ENCODE results near the gene SHCBP1L. TPM values are rescaled to one million over a fixed set of nuclear protein-coding genes. Genes with fewer than 3 reads are reported as not detected.

SHCBP1L gene
- not detected for polyA plus RNA-seq (2013, experiment 1 of 4)
- not detected for polyA plus RNA-seq (2013, experiment 2 of 4)
- polyA plus RNA-seq (2013, experiment 3 of 4) = not detected
- not detected for polyA plus RNA-seq (2013, experiment 4 of 4)

DNA sequence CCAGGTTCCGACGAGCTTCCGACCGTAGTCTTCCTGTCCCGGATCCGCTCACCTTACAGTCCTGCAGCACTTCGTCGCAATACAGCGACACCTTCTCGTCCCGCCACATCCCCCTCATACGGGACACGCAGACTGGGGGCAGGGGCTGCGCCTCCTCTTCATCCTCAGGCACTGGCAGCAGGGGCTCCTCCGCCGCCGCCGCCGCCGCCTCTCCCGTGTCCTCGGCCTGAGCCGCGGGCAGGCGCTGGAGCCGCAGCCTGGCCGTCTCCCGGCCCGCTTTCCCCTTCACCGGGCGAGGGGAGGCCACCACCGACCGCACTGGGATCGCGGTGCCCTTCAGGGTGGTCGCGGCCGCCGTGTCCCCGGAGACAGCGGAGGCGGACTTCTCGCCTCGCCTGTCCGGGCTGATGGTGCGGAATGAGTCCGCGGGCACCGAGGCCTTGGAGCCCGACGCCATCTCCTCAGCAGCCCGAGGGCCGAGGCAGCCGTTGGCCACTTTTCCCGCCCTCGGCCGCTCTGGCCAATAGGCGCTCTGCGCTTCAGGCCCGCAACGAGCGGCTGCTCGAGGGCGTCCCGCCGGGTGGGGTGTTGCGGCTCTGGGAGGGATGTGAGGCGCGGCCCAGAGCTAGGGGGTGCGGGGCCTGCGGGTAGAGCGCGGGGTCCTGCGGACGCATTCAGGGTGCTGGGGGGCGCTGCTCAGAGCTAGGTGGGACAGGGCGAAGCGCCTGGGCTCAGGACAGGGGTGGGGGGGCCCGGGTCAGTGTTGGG lies at the start of gene SHCBP1L:
SHCBP1L (minus strand) TSS at position 490 of the 768 bp plus-strand sequence; CDS start at position 457, 33 bp downstream.
- H3K4me1 ChIP-seq (ENCODE audit: control insufficient read depth, insufficient read depth, low read length) = no peaks in the 10 kb centered on the region
- no peak within 1 kb of the TSS for H3K27ac ChIP-seq (ENCODE audit: insufficient read depth, low read depth, low read length, poor library complexity, severe bottlenecking)
- WGBS, 2 experiments = 96 to 97% methylated on average over 79 of the region's 79 CpGs
- no peaks in the 10 kb centered on the region for H3K9me3 ChIP-seq (ENCODE audit: control insufficient read depth, low read length)
- no peaks in the 10 kb centered on the region for H3K27me3 ChIP-seq (ENCODE audit: control insufficient read depth, insufficient read depth, low read length, poor library complexity, severe bottlenecking)
- no peaks in the 10 kb centered on the region for H3K36me3 ChIP-seq (ENCODE audit: control insufficient read depth, insufficient read depth, low read length)
- H3K4me3 ChIP-seq (ENCODE audit: insufficient read depth, low read depth, low read length) = no peak within 1 kb of the TSS

- no peaks in the 10 kb centered on the region for H3K4me1 ChIP-seq (ENCODE audit: control insufficient read depth, insufficient read depth, low read length)
- H3K36me3 ChIP-seq (ENCODE audit: control insufficient read depth, insufficient read depth, low read length) = no peaks in the 10 kb centered on the region
- H3K4me3 ChIP-seq (ENCODE audit: insufficient read depth, low read depth, low read length) = no peak overlapping the region
- no peaks in the 10 kb centered on the region for H3K9me3 ChIP-seq (ENCODE audit: control insufficient read depth, low read length)
- H3K27me3 ChIP-seq (ENCODE audit: control insufficient read depth, insufficient read depth, low read length, poor library complexity, severe bottlenecking) = no peaks in the 10 kb centered on the region
- no peak overlapping the region for H3K27ac ChIP-seq (ENCODE audit: insufficient read depth, low read depth, low read length, poor library complexity, severe bottlenecking)
Observed at GRCh38 chr1:183002267-183002666, 49.3 kb upstream of the SHCBP1L start.

- Histone ChIP-seq H3K4me3 (ENCODE audit: insufficient read depth, low read depth, low read length) (no peak overlapping the region), H3K36me3 (ENCODE audit: control insufficient read depth, insufficient read depth, low read length) (no peaks in the 10 kb centered on the region), H3K27me3 (ENCODE audit: control insufficient read depth, insufficient read depth, low read length, poor library complexity, severe bottlenecking) (no peaks in the 10 kb centered on the region), H3K4me1 (ENCODE audit: control insufficient read depth, insufficient read depth, low read length) (no peaks in the 10 kb centered on the region), H3K27ac (ENCODE audit: insufficient read depth, low read depth, low read length, poor library complexity, severe bottlenecking) (no peak overlapping the region), H3K9me3 (ENCODE audit: control insufficient read depth, low read length) (no peaks in the 10 kb centered on the region)
- WGBS, 2 experiments = 94 to 95% methylated on average over 3 to 4 of the region's 4 CpGs
Observed at GRCh38 chr1:183000167-183000962, 47.4 kb upstream of the SHCBP1L start.

GRCh38 chr1:182998482-182998881 lies 45.5 kb upstream of the SHCBP1L start:
- no peak overlapping the region for H3K4me3 ChIP-seq (ENCODE audit: insufficient read depth, low read depth, low read length)
- no peaks in the 10 kb centered on the region for H3K4me1 ChIP-seq (ENCODE audit: control insufficient read depth, insufficient read depth, low read length)
- H3K27me3 ChIP-seq (ENCODE audit: control insufficient read depth, insufficient read depth, low read length, poor library complexity, severe bottlenecking) = no peaks in the 10 kb centered on the region
- H3K27ac ChIP-seq (ENCODE audit: insufficient read depth, low read depth, low read length, poor library complexity, severe bottlenecking) = no peak overlapping the region
- no peaks in the 10 kb centered on the region for H3K9me3 ChIP-seq (ENCODE audit: control insufficient read depth, low read length)
- H3K36me3 ChIP-seq (ENCODE audit: control insufficient read depth, insufficient read depth, low read length) = no peaks in the 10 kb centered on the region

DNA sequence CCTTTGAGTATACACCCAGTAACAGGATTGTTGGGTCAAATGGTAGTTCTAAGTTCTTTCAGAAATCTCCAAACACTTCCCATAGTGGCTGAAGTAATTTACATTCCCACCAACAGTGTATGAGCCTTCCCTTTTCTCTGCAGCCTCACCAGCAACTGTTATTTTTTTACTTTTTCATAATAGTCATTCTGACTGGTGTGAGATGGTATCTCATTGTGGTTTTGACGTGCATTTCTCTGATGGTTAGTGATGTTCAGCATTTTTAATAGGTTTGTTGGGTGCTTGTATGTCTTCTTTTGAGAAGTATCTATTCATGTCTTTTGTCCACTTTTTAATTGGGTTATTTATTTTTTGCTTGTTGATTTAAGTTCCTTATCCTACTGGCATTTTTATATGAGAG lies 43.9 kb upstream of the SHCBP1L start:
- no peak overlapping the region for H3K27ac ChIP-seq (ENCODE audit: insufficient read depth, low read depth, low read length, poor library complexity, severe bottlenecking)
- no peaks in the 10 kb centered on the region for H3K36me3 ChIP-seq (ENCODE audit: control insufficient read depth, insufficient read depth, low read length)
- no peaks in the 10 kb centered on the region for H3K27me3 ChIP-seq (ENCODE audit: control insufficient read depth, insufficient read depth, low read length, poor library complexity, severe bottlenecking)
- no peaks in the 10 kb centered on the region for H3K9me3 ChIP-seq (ENCODE audit: control insufficient read depth, low read length)
- no peak overlapping the region for H3K4me3 ChIP-seq (ENCODE audit: insufficient read depth, low read depth, low read length)
- no peaks in the 10 kb centered on the region for H3K4me1 ChIP-seq (ENCODE audit: control insufficient read depth, insufficient read depth, low read length)
- WGBS, 2 experiments = 83 to 86% methylated on average over 1 of the region's 1 CpG

- no peaks in the 10 kb centered on the region for H3K27me3 ChIP-seq (ENCODE audit: control insufficient read depth, insufficient read depth, low read length, poor library complexity, severe bottlenecking)
- H3K27ac ChIP-seq (ENCODE audit: insufficient read depth, low read depth, low read length, poor library complexity, severe bottlenecking) = no peak overlapping the region
- no peaks in the 10 kb centered on the region for H3K9me3 ChIP-seq (ENCODE audit: control insufficient read depth, low read length)
- no peaks in the 10 kb centered on the region for H3K4me1 ChIP-seq (ENCODE audit: control insufficient read depth, insufficient read depth, low read length)
- H3K4me3 ChIP-seq (ENCODE audit: insufficient read depth, low read depth, low read length) = no peak overlapping the region
- WGBS, 2 experiments = 84 to 91% methylated on average over 4 of the region's 4 CpGs
- H3K36me3 ChIP-seq (ENCODE audit: control insufficient read depth, insufficient read depth, low read length) = no peaks in the 10 kb centered on the region
Observed at GRCh38 chr1:182995894-182996293, 42.9 kb upstream of the SHCBP1L start.

DNA sequence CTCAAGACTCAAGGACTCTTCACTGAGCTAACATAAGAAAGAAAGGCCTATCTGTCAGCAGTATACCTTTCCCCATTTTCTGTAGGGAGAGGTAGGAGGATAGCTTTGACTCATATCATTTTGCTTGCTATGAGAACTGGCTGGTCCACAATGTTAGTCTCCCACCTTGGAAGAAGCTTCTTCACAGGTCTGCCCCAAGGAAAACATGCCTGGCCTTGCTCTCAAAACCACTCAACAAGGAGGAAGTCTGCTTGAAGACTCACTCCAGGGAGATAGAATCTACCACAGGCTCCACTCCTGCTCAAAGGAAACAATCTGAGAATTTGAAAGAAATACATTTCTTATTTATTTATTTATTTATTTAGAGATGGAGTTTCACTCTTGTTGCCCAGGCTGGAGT lies 40.8 kb upstream of the SHCBP1L start:
- Histone ChIP-seq H3K27me3 (ENCODE audit: control insufficient read depth, insufficient read depth, low read length, poor library complexity, severe bottlenecking) (no peaks in the 10 kb centered on the region), H3K4me3 (ENCODE audit: insufficient read depth, low read depth, low read length) (no peak overlapping the region), H3K9me3 (ENCODE audit: control insufficient read depth, low read length) (no peaks in the 10 kb centered on the region), H3K27ac (ENCODE audit: insufficient read depth, low read depth, low read length, poor library complexity, severe bottlenecking) (no peak overlapping the region), H3K36me3 (ENCODE audit: control insufficient read depth, insufficient read depth, low read length) (no peaks in the 10 kb centered on the region), H3K4me1 (ENCODE audit: control insufficient read depth, insufficient read depth, low read length) (no peaks in the 10 kb centered on the region)

DNA sequence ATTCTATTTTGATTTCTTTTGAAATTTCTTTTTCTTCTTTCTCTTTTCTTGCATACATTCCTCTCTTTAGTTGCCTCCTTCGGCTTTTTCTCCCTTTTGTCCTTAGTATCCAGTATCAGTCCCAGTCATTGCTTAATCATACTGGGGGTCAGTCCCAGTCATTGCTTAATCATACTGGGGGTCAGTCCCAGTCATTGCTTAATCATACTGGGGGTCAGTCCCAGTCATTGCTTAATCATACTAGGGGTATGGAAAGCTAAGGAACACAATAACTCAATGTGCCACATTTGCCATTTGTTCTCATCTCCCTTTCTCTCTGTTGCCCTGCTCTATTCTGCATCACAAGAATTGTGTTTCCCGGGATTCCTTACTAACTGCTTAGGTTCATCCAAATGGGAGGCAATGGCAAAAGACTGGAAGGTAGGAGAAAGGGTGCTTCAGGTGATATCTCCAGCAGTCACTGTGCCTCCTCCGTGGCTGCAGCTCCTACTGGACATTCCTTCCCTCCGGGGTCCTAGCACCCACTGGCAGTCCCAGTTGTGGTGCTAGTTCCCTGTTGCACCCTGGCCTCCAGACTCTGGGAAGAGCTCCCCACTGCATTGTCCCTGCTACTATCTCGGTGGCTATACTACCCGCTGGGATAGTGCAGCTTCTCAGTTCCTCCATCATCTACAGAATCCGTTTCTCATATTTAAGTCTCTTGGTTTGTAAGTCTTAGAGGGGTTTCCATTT lies 37.6 kb upstream of the SHCBP1L start:
- no peaks in the 10 kb centered on the region for H3K27me3 ChIP-seq (ENCODE audit: control insufficient read depth, insufficient read depth, low read length, poor library complexity, severe bottlenecking)
- no peak overlapping the region for H3K27ac ChIP-seq (ENCODE audit: insufficient read depth, low read depth, low read length, poor library complexity, severe bottlenecking)
- no peak overlapping the region for H3K4me3 ChIP-seq (ENCODE audit: insufficient read depth, low read depth, low read length)
- WGBS, 2 experiments = 82 to 85% methylated on average over 7 of the region's 7 CpGs
- no peaks in the 10 kb centered on the region for H3K36me3 ChIP-seq (ENCODE audit: control insufficient read depth, insufficient read depth, low read length)
- H3K4me1 ChIP-seq (ENCODE audit: control insufficient read depth, insufficient read depth, low read length) = no peaks in the 10 kb centered on the region
- no peaks in the 10 kb centered on the region for H3K9me3 ChIP-seq (ENCODE audit: control insufficient read depth, low read length)

DNA sequence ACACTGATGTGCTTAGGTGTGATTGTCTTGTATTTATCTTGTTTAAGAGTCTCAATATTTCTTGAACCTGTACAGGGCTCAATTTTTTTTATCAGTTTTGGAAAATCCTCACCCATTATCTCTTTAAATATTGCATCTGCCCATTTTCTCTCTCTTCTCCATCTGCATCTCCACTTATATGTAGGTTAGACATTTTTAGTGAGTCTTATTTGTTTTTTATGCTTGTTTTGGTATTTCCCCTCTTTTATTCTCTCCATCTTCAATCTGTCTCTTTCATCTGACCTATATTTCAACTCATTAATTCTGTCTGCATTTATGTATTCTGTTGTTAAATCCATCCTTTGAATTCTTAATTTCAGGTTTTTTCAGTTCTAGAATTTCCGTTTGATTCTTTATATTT lies 32.9 kb upstream of the SHCBP1L start:
- Histone ChIP-seq H3K9me3 (ENCODE audit: control insufficient read depth, low read length) (no peaks in the 10 kb centered on the region), H3K27me3 (ENCODE audit: control insufficient read depth, insufficient read depth, low read length, poor library complexity, severe bottlenecking) (no peaks in the 10 kb centered on the region), H3K4me1 (ENCODE audit: control insufficient read depth, insufficient read depth, low read length) (no peaks in the 10 kb centered on the region), H3K27ac (ENCODE audit: insufficient read depth, low read depth, low read length, poor library complexity, severe bottlenecking) (no peak overlapping the region), H3K36me3 (ENCODE audit: control insufficient read depth, insufficient read depth, low read length) (no peaks in the 10 kb centered on the region), H3K4me3 (ENCODE audit: insufficient read depth, low read depth, low read length) (no peak overlapping the region)
- WGBS, 2 experiments = 100% methylated on average over 1 of the region's 1 CpG; no CpG with 5 or more reads in 1 of the 2 experiments

- WGBS, 2 experiments = 88% methylated on average over 1 of the region's 1 CpG
Observed at GRCh38 chr1:182984621-182985020, 31.7 kb upstream of the SHCBP1L start.

More at GRCh38 chr1:182984621-182985020, 31.7 kb upstream of the SHCBP1L start:
- no peaks in the 10 kb centered on the region for H3K27me3 ChIP-seq (ENCODE audit: control insufficient read depth, insufficient read depth, low read length, poor library complexity, severe bottlenecking)
- H3K27ac ChIP-seq (ENCODE audit: insufficient read depth, low read depth, low read length, poor library complexity, severe bottlenecking) = no peak overlapping the region
- no peaks in the 10 kb centered on the region for H3K36me3 ChIP-seq (ENCODE audit: control insufficient read depth, insufficient read depth, low read length)
- no peak overlapping the region for H3K4me3 ChIP-seq (ENCODE audit: insufficient read depth, low read depth, low read length)
- no peaks in the 10 kb centered on the region for H3K4me1 ChIP-seq (ENCODE audit: control insufficient read depth, insufficient read depth, low read length)
- no peaks in the 10 kb centered on the region for H3K9me3 ChIP-seq (ENCODE audit: control insufficient read depth, low read length)

Data from ectodermal cell (in vitro differentiated cells).